K562 (cell line): ENCODE measurements around the gene ZC3H15. TPM values are rescaled to one million over a fixed set of nuclear protein-coding genes. Genes with fewer than 3 reads are reported as not detected.

ENCODE experiments used
- ATAC-seq: fragments of 200-7000 bp; cut with Tn5 transposase; 3 replicates; pipeline ENCODE4 v1.9.1; 2020; ENCODE audit warnings: moderate library complexity
- BruUV-seq: library from RNA; stranded (reverse); fragments of 400-500 nt; replicated peaks from 2 replicates; lab custom pipeline; 2021; lab: Mats Ljungman, UMichigan
- CTCF ChIA-PET: fragments of 300-600 bp; formaldehyde crosslinking; extraction: SDS; loops from one replicate; lab custom pipeline; 2021; ENCODE audit warnings: low intra/inter-chr PET ratio; lab: Yijun Ruan, JAX
- POLR2A ChIA-PET: fragments of 300-600, 350-650 bp; sonication (Branson Sonifier 250); formaldehyde crosslinking; extraction: SDS; loops from one replicate; lab custom pipeline; 2021; ENCODE audit warnings: antibody characterized with exemption, inconsistent platforms; lab: Yijun Ruan, JAX
- DNase-seq, 4 experiments: peaks; one replicate each; pipeline versions ENCODE4 v3.0.0 to v3.0.0-alpha.2; 2011 to 2018; ENCODE audit warnings: low spot score in 3 of 4, mixed read lengths in 3 of 4; ENCODE audit errors: extremely low read depth in 1 of 4
- FAIRE-seq: peaks from 2 replicates; lab custom pipeline; 2011; peaks lifted over from hg19 to GRCh38; lab: Jason Lieb, UNC
- H2AFZ ChIP-seq: 2 replicates; pipeline ENCODE4 v1.6.0; 2011; ENCODE audit warnings: low read depth, low read length, control low read depth, inconsistent platforms
- H3K27ac ChIP-seq: fragments of 200-600 bp; 3 replicates; pipeline ENCODE4 v1.8.0; 2011; ENCODE audit warnings: low read depth, mild to moderate bottlenecking, control low read depth, inconsistent platforms, low read length, moderate library complexity, mixed read lengths; ENCODE audit errors: extremely low read depth
- H3K27me3 ChIP-seq, 2 experiments: fragments of 300-600 bp in 1 of 2; 2 replicates in 1 of 2; 3 replicates in 1 of 2; pipeline versions ENCODE4 v1.6.0 to v1.8.0; 2011; ENCODE audit warnings: inconsistent platforms in 2 of 2, low read length in 2 of 2, mild to moderate bottlenecking in 1 of 2, mixed read lengths in 1 of 2, moderate library complexity in 1 of 2; ENCODE audit not compliant: control insufficient read depth in 2 of 2, insufficient read depth in 2 of 2
- H3K36me3 ChIP-seq: fragments of 300-600 bp; 3 replicates; pipeline ENCODE4 v1.8.0; 2011; ENCODE audit warnings: mild to moderate bottlenecking, low read length, inconsistent platforms; ENCODE audit not compliant: control insufficient read depth, insufficient read depth
- H3K4me1 ChIP-seq, 2 experiments: fragments of 200-600 bp in 1 of 2; replicated peaks in 1 of 2; 2 replicates in 1 of 2; 3 replicates in 1 of 2; pipeline versions ENCODE4 v1.5.1 to v1.8.0; 2011; ENCODE audit warnings: inconsistent platforms in 2 of 2, low read length in 2 of 2, mild to moderate bottlenecking in 1 of 2, mixed read lengths in 1 of 2, moderate library complexity in 1 of 2; ENCODE audit not compliant: control insufficient read depth in 2 of 2, insufficient read depth in 2 of 2
- H3K4me2 ChIP-seq: 2 replicates; pipeline ENCODE4 v1.6.1; 2011; ENCODE audit warnings: low read length, control low read depth, inconsistent platforms, mixed read lengths; ENCODE audit not compliant: insufficient read depth
- H3K4me3 ChIP-seq: fragments of 200-600 bp; sonication (generic), shearing (Covaris generic); 2 replicates; pipeline ENCODE4 v1.5.1; 2016; ENCODE audit warnings: control low read depth, inconsistent platforms
- H3K79me2 ChIP-seq: fragments of 200-600 bp; 3 replicates; pipeline ENCODE4 v1.8.0; 2011; ENCODE audit warnings: low read length, inconsistent platforms; ENCODE audit not compliant: control insufficient read depth, insufficient read depth
- H3K9ac ChIP-seq, 2 experiments: 2 replicates each; pipeline versions ENCODE4 v1.6.0 to v1.6.1; 2011; ENCODE audit warnings: low read depth in 2 of 2, low read length in 2 of 2, control low read depth in 1 of 2, inconsistent platforms in 1 of 2, mild to moderate bottlenecking in 1 of 2, mixed read lengths in 1 of 2; ENCODE audit not compliant: insufficient read depth in 1 of 2
- H3K9me1 ChIP-seq: one replicate; pipeline ENCODE4 v1.6.0; 2011; ENCODE audit warnings: inconsistent platforms, mild to moderate bottlenecking, low read length, moderate library complexity; ENCODE audit not compliant: control insufficient read depth, insufficient read depth
- H3K9me3 ChIP-seq: replicated peaks from 2 replicates; pipeline ENCODE4 v1.5.1; 2011; ENCODE audit warnings: low read depth, low read length, inconsistent platforms; ENCODE audit not compliant: control insufficient read depth, insufficient read depth
- H4K20me1 ChIP-seq: replicated peaks from 2 replicates; pipeline ENCODE4 v1.6.1; 2011; ENCODE audit warnings: low read length, inconsistent platforms, mixed read lengths; ENCODE audit not compliant: control insufficient read depth, insufficient read depth
- FOXJ2 ChIP-seq: fragments of 200-800 bp; sonication (Bioruptor generic); IDR thresholded peaks from 2 replicates; pipeline ENCODE4 v1.6.1; 2016; ENCODE audit warnings: missing genetic modification characterization, missing compliant biosample characterization
- NBN ChIP-seq: fragments of 450-650 bp; IDR thresholded peaks from 2 replicates; pipeline ENCODE4 v1.6.1; 2016; ENCODE audit warnings: low read depth, mild to moderate bottlenecking
- XRCC3 ChIP-seq: fragments of 450-650 bp; IDR thresholded peaks from 2 replicates; pipeline ENCODE4 v1.6.1; 2017; ENCODE audit warnings: mild to moderate bottlenecking, moderate library complexity
- ZFX ChIP-seq: sonication (generic); formaldehyde crosslinking; IDR thresholded peaks from 2 replicates; pipeline ENCODE4 v1.8.0; 2022; ENCODE audit warnings: mild to moderate bottlenecking, missing genetic modification reagents, moderate library complexity
- ZNF444 ChIP-seq: fragments of 250-450 bp; sonication (Bioruptor Pico); IDR thresholded peaks from 2 replicates; pipeline ENCODE4 v1.4.0; 2020; ENCODE audit warnings: mild to moderate bottlenecking, moderate library complexity
- ZSCAN29 ChIP-seq: fragments of 450-650 bp; IDR thresholded peaks from 2 replicates; pipeline ENCODE4 v1.6.1; 2017
- WGBS: fragments of 100-300 bp; shearing (Covaris generic); methylation state at CpG from one replicate; pipeline ENCODE4 v1.1.6; 2016; ENCODE audit warnings: low coverage, mixed read lengths; ENCODE audit not compliant: insufficient coverage; ENCODE audit errors: missing lambda C conversion rate; 5-methylcytosine and 5-hydroxymethylcytosine counted together
- in situ Hi-C: fragments of 300-500 bp; cut with MboI; formaldehyde crosslinking; loops from 4 replicates; pipeline ENCODE4 v1.15.0; 2018; ENCODE audit warnings: inconsistent platforms, mixed read lengths
- intact Hi-C: fragments of 100-400 bp; cut with micrococcal nuclease; formaldehyde crosslinking; loops from 2 replicates; pipeline ENCODE4 v1.14.2; 2022
- polyA plus RNA-seq, 8 experiments: library from polyadenylated mRNA; depleted of rRNA in 4 of 8; stranded (reverse) in 5 of 8; unstranded in 3 of 8; fragments of >200 nt; fragmentation: Nextera tagmentation in 2 of 8; fragmentation: Illumina TruSeq in 1 of 8; extraction: Ambion mirVana in 2 of 8; extraction: Trizol in 1 of 8; gene quantifications; 2 replicates each; pipeline versions ENCODE4 v1.2.1 to v1.2.3, GENCODE V29; 2011 to 2014; ENCODE audit warnings: inconsistent platforms in 1 of 8, missing spikeins in 1 of 8
- total RNA-seq, 7 experiments: library from RNA; depleted of rRNA in 6 of 7; stranded (reverse); fragments of >200 nt in 6 of 7; fragmentation: Illumina TruSeq in 2 of 7; extraction: Trizol in 2 of 7; gene quantifications; 2 replicates each; pipeline versions ENCODE4 v1.2.1 to v1.2.3, GENCODE V29; 2011 to 2021; ENCODE audit warnings: low replicate concordance in 1 of 7
- TF ChIP-seq, protein P1 (sequence below): fragments of 250-450 bp; sonication (Bioruptor Pico); IDR thresholded peaks from 2 replicates; pipeline ENCODE4 v1.6.1; 2021; ENCODE audit warnings: mild to moderate bottlenecking

The ZC3H15 gene
- total and polyA plus RNA-seq, 9 of the 15 experiments (the other 6 are each of a cell fraction or from before 2014, with no cell fraction given): 132 to 286 (median 189) TPM

DNA sequence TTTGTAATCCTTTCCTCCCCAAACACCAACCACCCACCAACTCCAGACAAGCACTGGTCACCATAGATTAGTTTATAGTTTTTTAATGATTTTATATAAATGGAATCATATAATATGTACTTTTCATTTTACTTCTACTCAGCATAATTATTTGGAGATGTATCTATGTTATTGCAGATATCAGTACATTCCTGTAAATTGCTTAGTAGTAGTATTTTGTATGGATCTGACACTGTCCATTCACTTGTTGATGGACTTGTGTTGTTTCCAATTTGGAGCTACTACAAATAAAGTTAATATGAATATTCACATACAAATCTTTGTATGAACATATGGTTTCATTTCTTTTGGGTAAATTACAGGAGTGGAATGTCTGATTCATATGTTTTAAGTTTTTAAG lies 31.0 kb downstream of the ZC3H15 start (continued):
- no peak for TF ChIP-seq ZFX (CRISPR knock-in tag)

DNA sequence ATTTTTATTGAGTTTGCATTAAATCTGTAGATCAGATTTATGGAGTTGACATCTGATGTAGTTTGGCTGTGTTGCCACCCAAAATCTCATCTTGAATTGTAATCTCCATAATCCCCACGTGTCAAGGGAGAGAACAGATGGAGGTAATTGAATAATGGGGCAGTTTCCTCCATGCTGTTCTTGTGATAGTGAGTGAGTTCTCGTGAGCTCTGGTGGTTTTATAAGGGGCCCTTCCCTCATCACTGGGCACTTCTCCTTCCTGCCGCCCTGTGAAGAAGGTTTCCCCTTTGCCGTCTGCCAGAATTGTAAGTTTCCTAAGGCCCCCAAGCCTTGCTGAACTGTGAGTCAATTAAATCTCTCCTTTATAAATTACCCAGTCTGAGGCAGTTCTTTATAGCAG lies 32.2 kb downstream of the ZC3H15 start:
- no peak overlapping the region for H2AFZ ChIP-seq
- no peak overlapping the region for H3K4me3 ChIP-seq
- FAIRE-seq (no peak), DNase-seq (no peak), ATAC-seq (no peak; the same call in 2 of the 3 replicates)
- intact Hi-C loops: no loop called here
- no peak overlapping the region for H3K9ac ChIP-seq
- in situ Hi-C loops: no loop called here
- WGBS: 68% methylated on average over 4 of the region's 4 CpGs
- H3K27me3 ChIP-seq: no peaks in the 10 kb centered on the region
- no peaks in the 10 kb centered on the region for H3K4me1 ChIP-seq
- no peaks in the 10 kb centered on the region for H3K9me3 ChIP-seq
- no peaks in the 10 kb centered on the region for H4K20me1 ChIP-seq
- ChIA-PET POLR2A (interaction anchor here (0.7 to 1.1 kb wide), 2 partner anchors 11 kb away, joined by 3 to 5 read pairs; no protein-coding TSS in a partner anchor), CTCF (no interaction called here)
- TF ChIP-seq NBN (no peak), FOXJ2 (no peak), ZNF444 (no peak), ZSCAN29 (no peak), XRCC3 (no peak)
- TF ChIP-seq, protein P1, sequence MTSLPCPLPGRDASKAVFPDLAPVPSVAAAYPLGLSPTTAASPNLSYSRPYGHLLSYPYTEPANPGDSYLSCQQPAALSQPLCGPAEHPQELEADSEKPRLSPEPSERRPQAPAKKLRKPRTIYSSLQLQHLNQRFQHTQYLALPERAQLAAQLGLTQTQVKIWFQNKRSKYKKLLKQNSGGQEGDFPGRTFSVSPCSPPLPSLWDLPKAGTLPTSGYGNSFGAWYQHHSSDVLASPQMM: no peak
- no TSS peak for BruUV-seq
- H3K4me2 ChIP-seq: no peak overlapping the region
- H3K79me2 ChIP-seq: no peaks in the 10 kb centered on the region
- H3K36me3 ChIP-seq: peaks cover 49% of the 10 kb centered on the region; the same call in 2 of the 3 replicates
- H3K27ac ChIP-seq: no peak overlapping the region
- no peaks in the 10 kb centered on the region for H3K9me1 ChIP-seq
